Measurements from ENCODE around the gene ABL1.

Gene ABL1

GRCh38 chr9:130810609-130811136, 24.4 kb upstream of the ABL1 start:
- Histone ChIP-seq H3K36me3 (ENCODE audit: control insufficient read depth in 2 of 2, insufficient read depth in 1 of 2, low read length in 2 of 2) (no peaks in the 10 kb centered on the region), H3K4me1 (ENCODE audit: control insufficient read depth, insufficient read depth, low read length) (no peaks in the 10 kb centered on the region), H3K27ac (ENCODE audit: extremely low read depth, low read depth, low read length) (no peak overlapping the region), H3K4me3 (ENCODE audit: low read depth, low read length) (no peak overlapping the region), H3K9me3 (ENCODE audit: control insufficient read depth, insufficient read depth, low read depth, low read length) (no peaks in the 10 kb centered on the region)
- ChIA-PET POLR2A (interaction anchor here (0.6 kb wide), 1 partner anchor 26 kb away, joined by 3 read pairs; no protein-coding TSS in a partner anchor), CTCF (interaction anchor here (0.5 to 1.2 kb wide), 4 partner anchors 37 to 110 kb away, joined by 3 to 4 read pairs (median 4); no protein-coding TSS in a partner anchor)
- TF ChIP-seq ZNF558 (tag by site-specific recombination; IDR thresholded peaks at IDR 0.05) (peak; percentile 97), SETDB1 (IDR thresholded peaks at IDR 0.05; ENCODE audit: insufficient read length, low read length) (peak; percentile 69), PATZ1 (tag by site-specific recombination; IDR thresholded peaks at IDR 0.05) (no peak)

- Histone ChIP-seq H3K4me3 (ENCODE audit: low read depth, low read length) (no peak overlapping the region), H3K9me3 (ENCODE audit: control insufficient read depth, insufficient read depth, low read depth, low read length) (no peaks in the 10 kb centered on the region), H3K36me3 (ENCODE audit: control insufficient read depth in 2 of 2, insufficient read depth in 1 of 2, low read length in 2 of 2) (no peaks in the 10 kb centered on the region), H3K4me1 (ENCODE audit: control insufficient read depth, insufficient read depth, low read length) (no peaks in the 10 kb centered on the region), H3K27ac (ENCODE audit: extremely low read depth, low read depth, low read length) (no peak overlapping the region)
- CTCF ChIA-PET: interaction anchor here (0.6 kb wide), 1 partner anchor 37 kb away, joined by 4 read pairs; no protein-coding TSS in a partner anchor
- POLR2A ChIA-PET: interaction anchor here (2.1 kb wide), 1 partner anchor 10 kb away, joined by 5 read pairs; no protein-coding TSS in a partner anchor
- TF ChIP-seq ZSCAN30 (tag by site-specific recombination; IDR thresholded peaks at IDR 0.05) (no peak), SCRT1 (tag by site-specific recombination; IDR thresholded peaks at IDR 0.05; ENCODE audit: borderline replicate concordance) (no peak), ZNF174 (tag by site-specific recombination; IDR thresholded peaks at IDR 0.05) (no peak), HOXC10 (CRISPR knock-in tag; IDR thresholded peaks at IDR 0.05) (no peak), BCL11A (tag by site-specific recombination; IDR thresholded peaks at IDR 0.05; ENCODE audit: low read depth) (no peak), SALL2 (tag by site-specific recombination; IDR thresholded peaks at IDR 0.05; ENCODE audit: borderline replicate concordance) (no peak), ZNF324 (tag by site-specific recombination; IDR thresholded peaks at IDR 0.05) (no peak), ZNF280D (tag by site-specific recombination; IDR thresholded peaks at IDR 0.05) (no peak), BCL6B (tag by site-specific recombination; IDR thresholded peaks at IDR 0.05) (no peak), OSR2 (tag by site-specific recombination; IDR thresholded peaks at IDR 0.05) (no peak), KLF10 (tag by site-specific recombination; IDR thresholded peaks at IDR 0.05) (no peak), ZNF658 (tag by site-specific recombination; IDR thresholded peaks at IDR 0.05) (no peak), ZNF529 (tag by site-specific recombination; IDR thresholded peaks at IDR 0.05; ENCODE audit: insufficient replicate concordance) (no peak), ZNF132 (tag by site-specific recombination; IDR thresholded peaks at IDR 0.05; ENCODE audit: borderline replicate concordance) (no peak), ZSCAN4 (tag by site-specific recombination; IDR thresholded peaks at IDR 0.05) (no peak)
Measured at GRCh38 chr9:130815242-130815808, 19.7 kb upstream of the ABL1 start.

Measured in HEK293 (cell line).